ENCODE results near the gene THTPA. TPM values are rescaled to one million over a fixed set of nuclear protein-coding genes. Genes with fewer than 3 reads are reported as not detected.

Gene THTPA
- total RNA-seq, 1 experiment from 2014 or later, result 12.3 TPM

GRCh38 chr14:23530375-23531055 lies 25.6 kb upstream of the THTPA start:
- Histone ChIP-seq H3K27ac (ENCODE audit: low read depth, low read length, poor library complexity, severe bottlenecking) (no peak overlapping the region), H3K36me3 (ENCODE audit: insufficient read depth, low read length, poor library complexity, severe bottlenecking) (no peaks in the 10 kb centered on the region), H3K4me1 (ENCODE audit: insufficient read depth, low read length, poor library complexity, severe bottlenecking) (peaks cover 14% of the 10 kb centered on the region), H3K9me3 (ENCODE audit: low read depth, low read length, poor library complexity, severe bottlenecking) (no peaks in the 10 kb centered on the region), H3K27me3 (replicated peaks; ENCODE audit: insufficient read depth, low read depth, low read length, poor library complexity) (no peaks in the 10 kb centered on the region), H3K4me3 (ENCODE audit: low read depth, low read length, poor library complexity, severe bottlenecking) (no peak overlapping the region)
- intact Hi-C loops (cut with micrococcal nuclease; ENCODE audit: unreplicated experiment), result no loop called here
- TF ChIP-seq EZH2 (IDR thresholded peaks at IDR 0.05; ENCODE audit: borderline replicate concordance, low read depth, low read length, poor library complexity, severe bottlenecking) (no peak), CTCF (conservative IDR thresholded peaks at IDR 0.05; ENCODE audit: low read depth, low read length) (no peak)
- peak; percentile 27 for DNase-seq (ENCODE audit: low spot score)
- CTCF ChIA-PET, result no interaction called here
- POLR2A ChIA-PET (ENCODE audit: low non-redundant PET), result no interaction called here
- BruUV-seq (replicated peaks), result no TSS peak

- Histone ChIP-seq H3K36me3 (ENCODE audit: insufficient read depth, low read length, poor library complexity, severe bottlenecking) (no peaks in the 10 kb centered on the region), H3K27ac (ENCODE audit: low read depth, low read length, poor library complexity, severe bottlenecking) (no peak overlapping the region), H3K9me3 (ENCODE audit: low read depth, low read length, poor library complexity, severe bottlenecking) (no peaks in the 10 kb centered on the region), H3K4me1 (ENCODE audit: insufficient read depth, low read length, poor library complexity, severe bottlenecking) (peaks cover 14% of the 10 kb centered on the region), H3K4me3 (ENCODE audit: low read depth, low read length, poor library complexity, severe bottlenecking) (no peak overlapping the region), H3K27me3 (replicated peaks; ENCODE audit: insufficient read depth, low read depth, low read length, poor library complexity) (no peaks in the 10 kb centered on the region)
- POLR2A ChIA-PET (ENCODE audit: low non-redundant PET), result no interaction called here
- DNase-seq (ENCODE audit: low spot score), result no peak
- BruUV-seq (replicated peaks), result no TSS peak
- intact Hi-C loops (cut with micrococcal nuclease; ENCODE audit: unreplicated experiment), result no loop called here
- CTCF ChIA-PET, result no interaction called here
- TF ChIP-seq EZH2 (IDR thresholded peaks at IDR 0.05; ENCODE audit: borderline replicate concordance, low read depth, low read length, poor library complexity, severe bottlenecking) (no peak), CTCF (conservative IDR thresholded peaks at IDR 0.05; ENCODE audit: low read depth, low read length) (no peak)
Observed at GRCh38 chr14:23531391-23531790, 24.7 kb upstream of the THTPA start.

- POLR2A ChIA-PET (ENCODE audit: low non-redundant PET), result no interaction called here
- BruUV-seq (replicated peaks), result no TSS peak
- no peak overlapping the region for H3K4me3 ChIP-seq (ENCODE audit: low read depth, low read length, poor library complexity, severe bottlenecking)
- H3K36me3 ChIP-seq (ENCODE audit: insufficient read depth, low read length, poor library complexity, severe bottlenecking), result no peaks in the 10 kb centered on the region
- TF ChIP-seq CTCF (conservative IDR thresholded peaks at IDR 0.05; ENCODE audit: low read depth, low read length), result no peak
- no peak for TF ChIP-seq EZH2 (IDR thresholded peaks at IDR 0.05; ENCODE audit: borderline replicate concordance, low read depth, low read length, poor library complexity, severe bottlenecking)
- intact Hi-C loops (cut with micrococcal nuclease; ENCODE audit: unreplicated experiment), result no loop called here
- no peak for DNase-seq (ENCODE audit: low spot score)
- no peaks in the 10 kb centered on the region for H3K27me3 ChIP-seq (replicated peaks; ENCODE audit: insufficient read depth, low read depth, low read length, poor library complexity)
- CTCF ChIA-PET, result no interaction called here
- no peaks in the 10 kb centered on the region for H3K9me3 ChIP-seq (ENCODE audit: low read depth, low read length, poor library complexity, severe bottlenecking)
- no peak overlapping the region for H3K27ac ChIP-seq (ENCODE audit: low read depth, low read length, poor library complexity, severe bottlenecking)
- peaks cover 19% of the 10 kb centered on the region for H3K4me1 ChIP-seq (ENCODE audit: insufficient read depth, low read length, poor library complexity, severe bottlenecking)
Observed at GRCh38 chr14:23532658-23533057, 23.4 kb upstream of the THTPA start.
